Fibroblast of skin of right quadriceps (primary cell): ENCODE data around the gene PHC1.
"Not testable (repeated sequence)": the region's sequence is repeated elsewhere in the genome, so short reads cannot be mapped to it uniquely, and the experiment has no call there.

Experiments used
- DNase-seq: peaks from one replicate; pipeline ENCODE4 v3.0.0-alpha.2; 2013

The PHC1 gene

GRCh38 chr12:8911606-8912268 lies 2.6 kb upstream of the PHC1 start:
- no peak for DNase-seq

DNA sequence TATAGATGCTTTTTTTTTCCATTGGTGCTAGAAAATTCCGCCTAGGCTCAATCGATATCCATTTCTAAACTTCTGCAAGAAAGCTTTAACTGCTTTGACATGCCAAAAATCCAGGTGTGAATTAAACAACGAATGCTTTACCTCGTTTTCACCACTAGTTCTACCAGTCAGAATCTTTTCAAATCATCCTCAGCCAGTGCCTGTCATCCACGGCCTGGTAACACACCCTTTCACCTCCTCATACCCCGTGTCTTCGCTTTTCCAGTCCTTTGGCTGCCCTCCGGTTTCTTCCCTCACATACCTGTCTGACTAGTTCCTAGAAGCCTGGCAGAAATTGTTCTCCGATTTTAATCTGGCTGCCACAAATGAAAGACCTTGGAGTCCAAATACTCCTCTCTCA lies 1.4 kb upstream of the PHC1 start:
- DNase-seq = no peak

DNA sequence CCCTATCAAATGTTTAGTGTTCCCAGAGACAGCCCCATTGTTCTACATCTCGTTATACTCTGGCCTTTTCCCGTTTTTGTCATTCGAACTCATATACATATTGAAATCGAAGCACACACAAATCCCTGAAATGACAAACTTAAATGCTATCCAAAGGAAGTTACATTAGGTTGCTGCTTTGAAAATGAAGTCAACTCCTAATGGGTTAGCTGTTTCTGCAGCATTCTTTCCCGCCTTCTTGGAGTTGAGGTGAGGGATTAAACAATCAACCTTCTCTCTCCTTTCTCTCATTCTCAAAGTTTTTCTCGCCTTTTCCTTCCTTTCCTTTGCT lies 642 bp upstream of the PHC1 start:
- DNase-seq = no peak

DNA sequence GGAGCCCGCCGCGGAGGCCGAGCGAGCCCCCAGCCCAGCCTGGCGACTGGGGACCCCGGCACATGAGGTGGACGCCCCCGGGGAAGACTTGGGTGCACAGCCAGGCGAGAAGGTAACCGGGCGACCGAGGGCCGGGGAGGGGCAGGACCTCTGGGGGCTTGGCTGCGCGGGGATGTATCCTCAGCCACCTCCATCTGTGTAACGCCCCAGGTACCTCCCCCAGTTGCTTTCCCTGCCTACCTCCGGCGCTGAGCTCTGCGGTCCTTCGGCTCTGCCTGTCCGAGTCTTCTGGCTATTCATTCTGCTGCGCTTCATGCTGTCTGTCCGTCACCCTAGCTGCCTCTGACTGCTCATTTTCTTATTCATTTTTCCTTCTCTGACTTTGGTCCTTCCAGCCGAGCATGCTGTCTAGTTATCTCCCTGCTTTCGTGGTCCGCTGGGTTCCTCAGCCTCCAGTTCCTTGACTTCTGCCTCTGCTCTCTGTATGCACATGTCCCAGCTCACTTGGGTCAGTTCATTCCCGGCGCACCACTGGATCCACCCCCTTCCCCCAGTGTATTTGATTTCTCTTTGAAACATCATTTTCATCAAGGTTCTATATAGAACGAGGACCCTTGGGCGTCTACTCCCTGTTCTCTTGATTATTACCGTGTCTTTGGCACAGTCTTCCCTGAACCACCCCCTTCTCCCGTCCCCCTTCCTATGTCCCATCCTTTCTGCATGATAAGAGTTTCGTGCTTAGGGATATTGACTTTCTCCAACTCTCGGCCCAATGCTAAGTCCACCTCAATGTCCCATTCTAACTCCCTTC lies 612 bp downstream of the PHC1 start:
- DNase-seq = peak; percentile 32

GRCh38 chr12:8916154-8916553 lies 1.8 kb downstream of the PHC1 start:
- no peak for DNase-seq

DNA sequence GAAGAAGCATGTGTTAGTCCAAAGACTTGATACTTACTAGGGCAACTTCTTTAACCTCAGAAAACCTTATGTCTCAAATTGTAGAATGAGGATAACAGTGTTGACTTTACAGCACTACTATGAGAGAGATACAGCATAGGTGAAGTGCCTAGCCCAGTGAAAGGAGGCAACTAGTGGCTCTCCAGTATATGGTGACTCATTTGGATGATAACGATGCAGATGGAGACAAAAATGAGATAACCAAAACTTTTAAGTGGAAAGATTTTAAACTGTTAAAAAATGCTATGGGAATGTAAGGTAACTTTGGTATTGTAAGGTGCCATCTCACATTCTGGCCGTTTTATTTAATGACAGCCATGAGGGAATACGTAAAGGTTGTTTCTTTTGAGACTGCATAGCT lies 2.7 kb downstream of the PHC1 start:
- no peak for DNase-seq

DNA sequence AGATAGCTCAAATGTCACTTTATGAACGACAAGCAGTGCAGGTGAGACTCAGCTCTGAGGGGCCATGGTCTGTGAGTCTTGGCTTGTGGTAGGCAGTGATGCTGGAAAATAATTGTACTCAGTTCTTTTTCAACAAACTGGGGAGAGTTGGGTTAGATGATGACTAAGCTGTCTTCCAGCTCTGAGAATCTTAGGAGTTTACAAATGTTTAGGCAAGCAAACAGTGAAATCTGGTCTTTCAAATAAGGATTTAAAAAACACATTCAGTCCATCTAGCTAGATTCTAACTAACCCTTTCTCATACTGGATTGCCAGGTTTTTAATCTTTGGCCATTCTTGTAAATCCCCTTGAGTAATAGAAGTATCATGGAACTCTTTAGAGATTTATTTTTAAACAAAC lies 3.4 kb downstream of the PHC1 start:
- no peak for DNase-seq

- DNase-seq = not testable (repeated sequence)
These were observed 5.3 kb downstream of the PHC1 start for GRCh38 chr12:8919643-8920042.

GRCh38 chr12:8922544-8922943 lies 8.2 kb downstream of the PHC1 start:
- DNase-seq = no peak

DNA sequence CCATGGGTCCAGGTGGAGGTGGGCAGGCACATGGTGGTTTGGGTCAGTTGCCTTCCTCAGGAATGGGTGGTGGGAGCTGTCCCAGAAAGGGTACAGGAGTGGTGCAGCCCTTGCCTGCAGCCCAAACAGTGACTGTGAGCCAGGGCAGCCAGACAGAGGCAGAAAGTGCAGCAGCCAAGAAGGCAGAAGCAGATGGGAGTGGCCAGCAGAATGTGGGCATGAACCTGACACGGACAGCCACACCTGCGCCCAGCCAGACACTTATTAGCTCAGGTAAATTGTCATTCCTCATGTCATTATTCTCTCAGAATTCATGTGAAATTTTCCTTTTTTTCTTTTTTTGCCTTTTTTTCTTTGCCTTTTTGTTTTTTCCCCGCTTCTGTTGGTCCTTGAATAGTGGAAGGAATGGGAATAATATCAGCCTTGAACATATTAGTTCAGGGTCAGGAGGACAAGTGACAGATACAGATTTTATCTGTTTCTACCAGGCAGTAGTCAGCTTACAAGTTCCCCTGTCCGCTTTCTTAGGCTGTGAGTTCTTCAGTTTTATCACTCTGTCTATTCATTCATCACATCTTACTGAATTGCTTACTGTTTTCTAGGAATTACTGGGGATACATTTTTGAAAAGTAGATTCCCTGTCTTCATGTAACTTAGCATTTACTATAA lies 16.5 kb downstream of the PHC1 start:
- not testable (repeated sequence) for DNase-seq

- not testable (repeated sequence) for DNase-seq
These were observed 18.2 kb downstream of the PHC1 start for GRCh38 chr12:8932464-8932863.

DNA sequence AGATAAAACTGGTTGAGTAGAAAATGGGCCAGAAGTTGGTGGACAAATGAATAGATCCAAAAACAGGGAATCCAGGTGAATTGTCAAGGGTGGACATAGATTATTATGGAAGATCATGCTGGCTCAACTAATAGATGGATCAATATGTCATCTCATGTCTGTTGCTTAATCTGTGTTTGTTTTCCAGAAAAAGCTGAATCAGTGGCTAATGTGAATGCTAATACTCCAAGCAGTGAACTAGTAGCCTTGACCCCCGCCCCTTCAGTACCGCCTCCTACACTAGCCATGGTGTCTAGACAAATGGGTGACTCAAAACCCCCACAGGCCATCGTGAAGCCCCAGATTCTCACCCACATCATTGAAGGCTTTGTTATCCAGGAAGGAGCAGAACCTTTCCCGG lies 19.8 kb downstream of the PHC1 start:
- DNase-seq = not testable (repeated sequence)

- DNase-seq = no peak
These were observed 22.4 kb downstream of the PHC1 start for GRCh38 chr12:8936735-8937134.

- DNase-seq = not testable (repeated sequence)
These were observed 23.6 kb downstream of the PHC1 start for GRCh38 chr12:8937842-8938442.

DNA sequence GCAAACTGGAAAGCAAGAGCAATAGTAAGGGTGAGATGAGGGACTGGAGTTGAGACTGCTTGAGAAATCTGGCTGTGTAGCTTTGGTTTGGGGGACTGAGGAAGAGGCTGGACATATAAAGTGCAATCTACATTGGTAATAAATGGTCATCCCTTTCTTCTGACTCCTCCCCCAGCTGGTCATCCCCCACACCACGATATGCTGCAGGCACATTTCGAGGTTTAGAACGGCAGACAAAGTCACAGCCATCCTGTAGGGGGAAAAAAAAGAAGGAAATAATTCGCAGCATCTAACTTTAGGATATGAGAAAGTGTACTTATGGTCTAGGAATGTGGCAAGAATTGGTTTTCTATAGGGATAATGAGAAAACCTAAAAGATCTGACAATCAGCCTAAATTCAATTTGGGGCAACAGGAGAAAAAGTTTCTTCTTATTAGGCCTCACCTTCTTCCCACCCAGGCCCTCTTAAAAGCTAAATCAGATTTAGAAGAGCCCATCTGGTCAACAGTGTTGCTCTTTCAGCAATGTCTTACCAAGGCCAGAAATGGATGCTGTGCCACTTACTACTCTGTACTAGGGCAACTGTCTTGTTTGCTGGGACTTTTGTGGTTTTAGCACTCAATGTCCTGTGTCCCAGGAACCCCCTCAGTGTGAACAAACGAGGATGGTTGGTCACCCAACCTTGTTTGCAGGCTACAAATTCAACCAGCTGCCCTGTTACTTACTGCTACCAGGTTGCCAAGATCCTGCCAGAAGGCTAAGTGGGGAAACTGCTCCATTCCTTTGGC lies 27.6 kb downstream of the PHC1 start:
- DNase-seq = no peak

- DNase-seq = no peak
These were observed 29.4 kb downstream of the PHC1 start for GRCh38 chr12:8943565-8944186.

GRCh38 chr12:8946733-8947132 lies 32.4 kb downstream of the PHC1 start:
- DNase-seq = no peak

- DNase-seq = no peak
These were observed 33.4 kb downstream of the PHC1 start for GRCh38 chr12:8947737-8948136.

GRCh38 chr12:8948701-8949341 lies 34.5 kb downstream of the PHC1 start:
- DNase-seq = peak; percentile 7

GRCh38 chr12:8949342-8950220 lies 35.3 kb downstream of the PHC1 start, which contains the start of gene M6PR:
M6PR (minus strand) TSS chr12:8949645; CDS start chr12:8946404, 3,241 bp downstream.
- DNase-seq = peak; percentile 94

- no peak for DNase-seq
These were observed 35.9 kb downstream of the PHC1 start for GRCh38 chr12:8950221-8950527.
